B cell (primary cell): ENCODE data around the gene HSD11B2. TPM values are rescaled to one million over a fixed set of nuclear protein-coding genes. Genes with fewer than 3 reads are reported as not detected.

ENCODE experiments used
- ATAC-seq: fragments of 200-7000 bp; cut with Tn5 transposase; one replicate; pipeline ENCODE4 v1.10.0; 2021; ENCODE audit warnings: low read depth, mild to moderate bottlenecking, moderate number of reproducible peaks, moderate library complexity
- CTCF ChIA-PET: fragments of 350-600 bp; sonication (Branson Sonifier 250); formaldehyde crosslinking; loops from one replicate; lab custom pipeline; 2021; ENCODE audit warnings: antibody characterized with exemption, inconsistent platforms; lab: Charles Lee
- POLR2A ChIA-PET: fragments of 350-600 bp; sonication (Branson Sonifier 250); formaldehyde crosslinking; loops from one replicate; lab custom pipeline; 2021; ENCODE audit warnings: antibody characterized with exemption; lab: Charles Lee
- DNase-seq: peaks from one replicate; pipeline ENCODE4 v3.0.0; 2013
- H2AFZ ChIP-seq: 2 replicates; pipeline ENCODE4 v1.6.1; 2012; ENCODE audit warnings: mild to moderate bottlenecking, low read depth, low read length; ENCODE audit not compliant: insufficient read depth, poor library complexity, severe bottlenecking
- H3K27ac ChIP-seq, 2 donors: 1 replicate in 1 of 2; 2 replicates in 1 of 2; pipeline ENCODE4 v1.5.1; 2012 to 2013; ENCODE audit warnings: low read length in 2 of 2, mild to moderate bottlenecking in 2 of 2, moderate library complexity in 1 of 2
- H3K27me3 ChIP-seq, 4 experiments: fragments of 200-600 bp in 1 of 4; sonication (generic) in 1 of 4; replicated peaks in 1 of 4; 1 replicate in 2 of 4; 2 replicates in 2 of 4; pipeline versions ENCODE4 v1.6.1 to v1.7.0; 2013 to 2016; ENCODE audit warnings: low read length in 3 of 4, mild to moderate bottlenecking in 2 of 4, mixed read lengths in 1 of 4, moderate library complexity in 1 of 4; ENCODE audit not compliant: insufficient read depth in 4 of 4, control insufficient read depth in 3 of 4; ENCODE audit errors: control extremely low read depth in 1 of 4
- H3K36me3 ChIP-seq, 2 experiments: replicated peaks in 1 of 2; 1 replicate in 1 of 2; 2 replicates in 1 of 2; pipeline versions ENCODE4 v1.6.1 to v1.7.1; 2013; ENCODE audit warnings: low read length in 1 of 2; ENCODE audit not compliant: insufficient read depth in 2 of 2, control insufficient read depth in 1 of 2; ENCODE audit errors: control extremely low read depth in 1 of 2, extremely low read depth in 1 of 2
- H3K4me1 ChIP-seq, 2 donors: fragments of 200-600 bp in 1 of 2; sonication (generic) in 1 of 2; 1 replicate in 1 of 2; 2 replicates in 1 of 2; pipeline versions ENCODE4 v1.5.1 to v1.6.1; 2013 to 2017; ENCODE audit warnings: low read length in 2 of 2; ENCODE audit not compliant: control insufficient read depth in 2 of 2, insufficient read depth in 2 of 2
- H3K4me2 ChIP-seq: replicated peaks from 2 replicates; pipeline ENCODE3; 2012; ENCODE audit warnings: mild to moderate bottlenecking, low read depth, low read length; ENCODE audit not compliant: poor library complexity, severe bottlenecking
- H3K4me3 ChIP-seq, 5 experiments: fragments of 200-600 bp in 1 of 5; sonication (generic) in 1 of 5; 1 replicate in 3 of 5; 2 replicates in 2 of 5; pipeline versions ENCODE4 v1.5.1 to v1.7.0; 2011 to 2016; ENCODE audit warnings: low read length in 4 of 5, mild to moderate bottlenecking in 4 of 5, low read depth in 2 of 5, control low read depth in 1 of 5, moderate library complexity in 1 of 5; ENCODE audit not compliant: insufficient read depth in 1 of 5; ENCODE audit errors: control extremely low read depth in 1 of 5, extremely low read depth in 1 of 5
- H3K79me2 ChIP-seq: fragments of 200-600 bp; sonication (generic); one replicate; pipeline ENCODE4 v1.6.0; 2016; ENCODE audit warnings: low read length; ENCODE audit not compliant: control insufficient read depth, insufficient read depth
- H3K9ac ChIP-seq: fragments of 200-600 bp; sonication (generic); 2 replicates; pipeline ENCODE4 v1.6.1; 2017; ENCODE audit warnings: mild to moderate bottlenecking, low read length, moderate library complexity
- H3K9me3 ChIP-seq, 3 donors: one replicate each; pipeline versions ENCODE4 v1.6.1 to v1.7.1; 2013; ENCODE audit warnings: low read length in 2 of 3; ENCODE audit not compliant: control insufficient read depth in 2 of 3, insufficient read depth in 1 of 3; ENCODE audit errors: control extremely low read depth in 1 of 3
- H4K20me1 ChIP-seq: 2 replicates; pipeline ENCODE4 v1.6.0; 2012; ENCODE audit warnings: mild to moderate bottlenecking, low read length; ENCODE audit not compliant: insufficient read depth, control insufficient read depth, poor library complexity, severe bottlenecking
- H3K27ac Mint-ChIP-seq: one replicate; pipeline ENCODE4 v1.8.0; 2021; ENCODE audit warnings: mixed read lengths
- H3K27me3 Mint-ChIP-seq: one replicate; pipeline ENCODE4 v1.8.0; 2021; ENCODE audit warnings: mixed read lengths
- H3K4me1 Mint-ChIP-seq: one replicate; pipeline ENCODE4 v1.8.0; 2021; ENCODE audit warnings: mixed read lengths
- H3K4me3 Mint-ChIP-seq: one replicate; pipeline ENCODE4 v1.8.0; 2021; ENCODE audit warnings: mixed read lengths
- H3K9me3 Mint-ChIP-seq: one replicate; pipeline ENCODE4 v1.8.0; 2022; ENCODE audit warnings: mixed read lengths; ENCODE audit not compliant: insufficient read depth
- EZH2 ChIP-seq: IDR thresholded peaks from 2 replicates; pipeline ENCODE4 v1.6.1; 2012; ENCODE audit warnings: borderline replicate concordance, low read depth, mild to moderate bottlenecking, moderate library complexity, low read length; ENCODE audit not compliant: insufficient read depth, poor library complexity, severe bottlenecking
- WGBS: methylation state at CpG from one replicate; pipeline ENCODE4 v1.1.5; 2013; ENCODE audit warnings: missing lambda C conversion rate; ENCODE audit not compliant: insufficient coverage; 5-methylcytosine and 5-hydroxymethylcytosine counted together
- intact Hi-C: fragments of 100-400 bp; cut with micrococcal nuclease; formaldehyde crosslinking; loops from one replicate; pipeline ENCODE4 v1.10.0; 2022
- polyA plus RNA-seq: library from polyadenylated mRNA; depleted of rRNA; stranded (reverse); fragments of >200 nt; gene quantifications from 2 replicates; pipeline ENCODE4 v1.2.3, GENCODE V29; 2012
- total RNA-seq, 2 donors: library from RNA; stranded (reverse); fragments of 120-200 nt in 1 of 2; gene quantifications; 1 replicate in 1 of 2; 2 replicates in 1 of 2; pipeline versions ENCODE4 v1.2.3 to v1.2.4, GENCODE V29; 2013 to 2022
- TF ChIP-seq, protein P1 (sequence below): fragments of 200-600 bp; IDR thresholded peaks from one replicate; pipeline ENCODE4 v1.8.0; 2022; ENCODE audit warnings: antibody characterized with exemption, mild to moderate bottlenecking

The HSD11B2 gene
- total and polyA plus RNA-seq, 2 donors (not counting 1 experiment from before 2014, with no cell fraction given) = 0.09 TPM; not detected in 1

DNA sequence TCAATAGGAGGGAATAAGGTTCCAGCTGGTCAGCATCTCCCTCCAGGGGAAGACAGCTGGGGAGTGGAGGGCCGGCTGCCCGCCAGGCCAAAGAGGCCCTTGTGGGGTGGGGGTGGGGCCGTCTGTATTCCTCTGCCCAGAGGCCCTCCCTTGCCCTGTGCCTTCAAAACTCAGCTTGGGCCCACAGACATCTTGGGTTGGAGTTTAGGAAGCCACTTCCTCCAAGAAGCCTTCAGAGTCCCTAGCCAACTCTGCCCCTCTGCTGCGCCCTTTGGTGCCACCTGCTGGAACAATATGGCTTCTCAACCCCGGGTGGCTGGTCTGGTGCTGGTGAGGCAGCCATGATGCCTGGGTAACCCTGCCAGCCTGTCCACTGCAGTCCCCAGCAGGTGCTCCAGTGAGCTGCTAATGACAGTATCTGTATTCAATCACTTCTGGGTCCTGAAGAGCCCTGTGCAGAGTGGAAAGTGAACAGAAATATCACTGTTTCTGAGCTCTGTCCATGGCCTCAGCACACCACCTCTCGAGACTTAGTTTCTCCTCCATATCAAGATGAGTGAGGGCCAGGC is 16.7 kb downstream of the HSD11B2 start:
- Histone ChIP-seq H3K4me3 (no peak overlapping the region), H3K27me3 (no peaks in the 10 kb centered on the region), H3K36me3 (peaks cover 0 to 85% of the 10 kb centered on the region in 2 experiments), H3K9me3 (peaks cover 0 to 2% (median 0%) of the 10 kb centered on the region in 3 donors), H4K20me1 (peaks cover 82% of the 10 kb centered on the region), H3K9ac (no peak overlapping the region), H3K27ac (no peak overlapping the region), H3K79me2 (peaks cover 22% of the 10 kb centered on the region), H3K4me1 (no peaks in the 10 kb centered on the region), H3K4me2 (no peak overlapping the region), H2AFZ (no peak overlapping the region)
- Mint-ChIP-seq H3K4me3 (no peak overlapping the region), H3K9me3 (no peaks in the 10 kb centered on the region), H3K27me3 (no peaks in the 10 kb centered on the region), H3K4me1 (no peaks in the 10 kb centered on the region), H3K27ac (no peak overlapping the region)
- no peak for TF ChIP-seq EZH2
- TF ChIP-seq, protein P1, sequence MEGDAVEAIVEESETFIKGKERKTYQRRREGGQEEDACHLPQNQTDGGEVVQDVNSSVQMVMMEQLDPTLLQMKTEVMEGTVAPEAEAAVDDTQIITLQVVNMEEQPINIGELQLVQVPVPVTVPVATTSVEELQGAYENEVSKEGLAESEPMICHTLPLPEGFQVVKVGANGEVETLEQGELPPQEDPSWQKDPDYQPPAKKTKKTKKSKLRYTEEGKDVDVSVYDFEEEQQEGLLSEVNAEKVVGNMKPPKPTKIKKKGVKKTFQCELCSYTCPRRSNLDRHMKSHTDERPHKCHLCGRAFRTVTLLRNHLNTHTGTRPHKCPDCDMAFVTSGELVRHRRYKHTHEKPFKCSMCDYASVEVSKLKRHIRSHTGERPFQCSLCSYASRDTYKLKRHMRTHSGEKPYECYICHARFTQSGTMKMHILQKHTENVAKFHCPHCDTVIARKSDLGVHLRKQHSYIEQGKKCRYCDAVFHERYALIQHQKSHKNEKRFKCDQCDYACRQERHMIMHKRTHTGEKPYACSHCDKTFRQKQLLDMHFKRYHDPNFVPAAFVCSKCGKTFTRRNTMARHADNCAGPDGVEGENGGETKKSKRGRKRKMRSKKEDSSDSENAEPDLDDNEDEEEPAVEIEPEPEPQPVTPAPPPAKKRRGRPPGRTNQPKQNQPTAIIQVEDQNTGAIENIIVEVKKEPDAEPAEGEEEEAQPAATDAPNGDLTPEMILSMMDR = peak; percentile 39
- CTCF ChIA-PET = interaction anchor here (0.8 to 4.5 kb wide), 9 partner anchors 9 to 80 kb away, joined by 3 to 29 read pairs (median 5); partner anchors contain the start of gene HSD11B2
- peak; percentile 55 for DNase-seq
- 88% methylated on average over 2 of the region's 6 CpGs for WGBS
- peak; percentile 59 for ATAC-seq
- intact Hi-C loops = no loop called here
- POLR2A ChIA-PET = interaction anchor here (0.6 kb wide), 1 partner anchor 908 kb away, joined by 3 read pairs; no protein-coding TSS in a partner anchor

DNA sequence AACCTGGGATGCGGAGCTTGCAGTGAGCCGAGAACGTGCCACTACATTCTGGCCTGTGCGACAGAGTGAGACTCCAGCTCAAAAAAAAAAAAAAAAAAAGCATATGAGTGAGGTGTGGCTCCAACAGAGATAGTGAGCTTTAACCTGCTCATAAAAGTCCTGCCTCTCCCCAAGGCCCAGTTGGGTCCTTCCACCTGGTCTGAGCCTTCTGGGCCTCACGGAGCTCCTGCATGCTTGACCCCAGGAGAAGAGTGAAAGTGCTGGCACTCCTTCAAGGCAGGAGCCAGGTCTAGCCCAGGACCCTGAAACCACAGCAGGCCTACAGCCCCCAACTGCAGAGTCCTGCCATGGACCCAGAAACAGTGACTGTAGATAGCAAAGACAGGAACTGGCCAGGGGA is 17.7 kb downstream of the HSD11B2 start:
- no peaks in the 10 kb centered on the region for H3K27me3 ChIP-seq
- H3K79me2 ChIP-seq = peaks cover 22% of the 10 kb centered on the region
- ChIA-PET CTCF (interaction anchor here (1.1 to 4.5 kb wide), 8 partner anchors 10 to 26 kb away, joined by 3 to 29 read pairs (median 4); partner anchors contain the start of gene HSD11B2), POLR2A (no interaction called here)
- H3K4me1 ChIP-seq = no peaks in the 10 kb centered on the region
- TF ChIP-seq, protein P1 = no peak
- TF ChIP-seq EZH2 = no peak
- no peak for DNase-seq
- peaks cover 83% of the 10 kb centered on the region for H4K20me1 ChIP-seq
- Mint-ChIP-seq H3K9me3 (no peaks in the 10 kb centered on the region), H3K4me3 (no peak overlapping the region), H3K4me1 (no peaks in the 10 kb centered on the region), H3K27me3 (no peaks in the 10 kb centered on the region), H3K27ac (no peak overlapping the region)
- no peak overlapping the region for H2AFZ ChIP-seq
- H3K36me3 ChIP-seq = peaks cover 0 to 85% of the 10 kb centered on the region in 2 experiments
- H3K9me3 ChIP-seq = peaks cover 0 to 2% (median 0%) of the 10 kb centered on the region in 3 donors
- H3K9ac ChIP-seq = no peak overlapping the region
- intact Hi-C loops = no loop called here
- no peak for ATAC-seq
- WGBS = 100% methylated on average over 1 of the region's 5 CpGs
- H3K27ac ChIP-seq = no peak overlapping the region
- H3K4me2 ChIP-seq = no peak overlapping the region
- no peak overlapping the region for H3K4me3 ChIP-seq
